Measurements from ENCODE around the gene SRBD1. TPM values are rescaled to one million over a fixed set of nuclear protein-coding genes. Genes with fewer than 3 reads are reported as not detected.

SRBD1 gene, protein sequence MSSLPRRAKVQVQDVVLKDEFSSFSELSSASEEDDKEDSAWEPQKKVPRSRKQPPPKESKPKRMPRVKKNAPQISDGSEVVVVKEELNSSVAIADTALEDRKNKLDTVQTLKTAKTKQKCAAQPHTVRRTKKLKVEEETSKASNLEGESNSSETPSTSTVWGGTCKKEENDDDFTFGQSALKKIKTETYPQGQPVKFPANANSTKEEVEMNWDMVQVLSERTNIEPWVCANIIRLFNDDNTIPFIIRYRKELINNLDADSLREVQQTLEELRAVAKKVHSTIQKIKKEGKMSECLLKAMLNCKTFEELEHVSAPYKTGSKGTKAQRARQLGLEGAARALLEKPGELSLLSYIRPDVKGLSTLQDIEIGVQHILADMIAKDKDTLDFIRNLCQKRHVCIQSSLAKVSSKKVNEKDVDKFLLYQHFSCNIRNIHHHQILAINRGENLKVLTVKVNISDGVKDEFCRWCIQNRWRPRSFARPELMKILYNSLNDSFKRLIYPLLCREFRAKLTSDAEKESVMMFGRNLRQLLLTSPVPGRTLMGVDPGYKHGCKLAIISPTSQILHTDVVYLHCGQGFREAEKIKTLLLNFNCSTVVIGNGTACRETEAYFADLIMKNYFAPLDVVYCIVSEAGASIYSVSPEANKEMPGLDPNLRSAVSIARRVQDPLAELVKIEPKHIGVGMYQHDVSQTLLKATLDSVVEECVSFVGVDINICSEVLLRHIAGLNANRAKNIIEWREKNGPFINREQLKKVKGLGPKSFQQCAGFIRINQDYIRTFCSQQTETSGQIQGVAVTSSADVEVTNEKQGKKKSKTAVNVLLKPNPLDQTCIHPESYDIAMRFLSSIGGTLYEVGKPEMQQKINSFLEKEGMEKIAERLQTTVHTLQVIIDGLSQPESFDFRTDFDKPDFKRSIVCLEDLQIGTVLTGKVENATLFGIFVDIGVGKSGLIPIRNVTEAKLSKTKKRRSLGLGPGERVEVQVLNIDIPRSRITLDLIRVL
- 1 to 10 TPM; 5.3 to 9.6 TPM for total RNA-seq

DNA sequence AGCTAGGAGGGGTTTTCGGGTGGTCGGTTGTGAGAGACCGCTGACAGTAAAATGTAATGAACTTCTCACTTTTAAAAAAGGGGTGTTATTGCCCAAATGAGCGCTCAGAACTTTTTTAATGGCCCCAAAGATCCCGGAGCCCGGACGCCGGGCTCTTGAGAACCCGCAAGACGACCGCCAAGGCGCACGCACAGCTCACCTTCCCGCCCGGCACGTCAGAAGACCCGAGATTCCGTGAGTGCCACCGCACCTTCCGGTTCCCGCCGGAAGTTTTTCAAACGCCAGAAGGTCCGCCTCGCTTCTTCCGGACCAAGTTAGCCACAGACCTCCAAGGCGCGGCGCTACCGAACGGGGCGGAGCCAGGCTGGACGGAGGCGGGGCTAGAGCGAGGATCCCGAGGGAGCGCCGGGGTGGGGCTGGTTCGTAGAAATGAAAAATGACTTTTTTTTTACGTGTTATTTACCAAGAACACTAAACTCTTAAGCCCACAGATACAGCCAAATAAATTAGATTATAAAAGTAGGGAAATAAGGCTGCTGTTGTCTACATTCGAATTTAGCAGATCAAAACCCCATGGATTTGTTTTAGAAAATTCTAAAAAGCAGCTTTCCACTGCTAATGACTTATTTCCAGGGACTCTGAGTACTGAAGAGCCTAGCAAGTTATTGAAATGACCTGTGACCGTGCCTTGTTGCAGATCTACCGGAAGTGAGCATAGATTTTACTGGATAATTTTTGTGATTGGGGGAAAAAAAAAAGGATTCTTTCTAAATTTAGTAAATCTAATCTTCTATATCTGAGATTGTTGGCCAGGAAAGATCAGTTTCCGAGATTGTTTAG is at the start of gene SRBD1:
SRBD1 (minus strand) TSS at position 248 of the 840 bp plus-strand sequence. CDS start 5,826 bp downstream, outside the sequence.
- Histone ChIP-seq H3K27me3 (no peaks in the 10 kb centered on the region), H3K4me1 (peaks cover 0 to 23% of the 10 kb centered on the region in 2 donors), H3K27ac (peak within 1 kb of the TSS; percentile 86 to 91), H3K36me3 (no peaks in the 10 kb centered on the region), H3K4me3 (peak within 1 kb of the TSS; percentile 66 to 68), H3K9me3 (no peaks in the 10 kb centered on the region)
- TF ChIP-seq, protein P1, sequence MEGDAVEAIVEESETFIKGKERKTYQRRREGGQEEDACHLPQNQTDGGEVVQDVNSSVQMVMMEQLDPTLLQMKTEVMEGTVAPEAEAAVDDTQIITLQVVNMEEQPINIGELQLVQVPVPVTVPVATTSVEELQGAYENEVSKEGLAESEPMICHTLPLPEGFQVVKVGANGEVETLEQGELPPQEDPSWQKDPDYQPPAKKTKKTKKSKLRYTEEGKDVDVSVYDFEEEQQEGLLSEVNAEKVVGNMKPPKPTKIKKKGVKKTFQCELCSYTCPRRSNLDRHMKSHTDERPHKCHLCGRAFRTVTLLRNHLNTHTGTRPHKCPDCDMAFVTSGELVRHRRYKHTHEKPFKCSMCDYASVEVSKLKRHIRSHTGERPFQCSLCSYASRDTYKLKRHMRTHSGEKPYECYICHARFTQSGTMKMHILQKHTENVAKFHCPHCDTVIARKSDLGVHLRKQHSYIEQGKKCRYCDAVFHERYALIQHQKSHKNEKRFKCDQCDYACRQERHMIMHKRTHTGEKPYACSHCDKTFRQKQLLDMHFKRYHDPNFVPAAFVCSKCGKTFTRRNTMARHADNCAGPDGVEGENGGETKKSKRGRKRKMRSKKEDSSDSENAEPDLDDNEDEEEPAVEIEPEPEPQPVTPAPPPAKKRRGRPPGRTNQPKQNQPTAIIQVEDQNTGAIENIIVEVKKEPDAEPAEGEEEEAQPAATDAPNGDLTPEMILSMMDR (IDR thresholded peaks at IDR 0.05), result no peak
- peak; percentile 94 for DNase-seq (ENCODE audit: low spot score)

DNA sequence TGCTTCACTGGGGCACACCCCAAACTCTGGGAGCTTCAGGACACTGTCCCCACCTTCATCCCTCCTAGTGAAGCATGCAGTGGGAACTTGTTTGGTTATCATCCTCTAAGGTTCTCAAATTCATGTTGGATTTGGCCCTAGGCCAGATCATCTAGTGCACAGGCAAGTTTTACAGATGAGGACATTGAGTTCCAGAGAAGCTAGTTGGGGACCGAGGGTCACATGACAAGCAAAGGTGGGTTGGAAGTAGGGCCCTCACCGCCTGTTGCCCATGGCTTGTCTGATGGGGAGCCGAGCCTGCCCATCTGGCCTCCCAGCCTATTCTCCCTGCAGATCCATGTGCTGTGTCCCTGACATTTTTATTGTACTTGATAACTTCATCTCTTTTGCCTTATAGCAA is 43.2 kb upstream of the SRBD1 start:
- Histone ChIP-seq H3K4me1 (peaks cover 0 to 31% of the 10 kb centered on the region in 2 donors), H3K27ac (no peak overlapping the region), H3K4me3 (no peak overlapping the region), H3K27me3 (no peaks in the 10 kb centered on the region), H3K9me3 (no peaks in the 10 kb centered on the region), H3K36me3 (no peaks in the 10 kb centered on the region)
- TF ChIP-seq, protein P1 (IDR thresholded peaks at IDR 0.05), result no peak
- DNase-seq (ENCODE audit: low spot score), result no peak

DNA sequence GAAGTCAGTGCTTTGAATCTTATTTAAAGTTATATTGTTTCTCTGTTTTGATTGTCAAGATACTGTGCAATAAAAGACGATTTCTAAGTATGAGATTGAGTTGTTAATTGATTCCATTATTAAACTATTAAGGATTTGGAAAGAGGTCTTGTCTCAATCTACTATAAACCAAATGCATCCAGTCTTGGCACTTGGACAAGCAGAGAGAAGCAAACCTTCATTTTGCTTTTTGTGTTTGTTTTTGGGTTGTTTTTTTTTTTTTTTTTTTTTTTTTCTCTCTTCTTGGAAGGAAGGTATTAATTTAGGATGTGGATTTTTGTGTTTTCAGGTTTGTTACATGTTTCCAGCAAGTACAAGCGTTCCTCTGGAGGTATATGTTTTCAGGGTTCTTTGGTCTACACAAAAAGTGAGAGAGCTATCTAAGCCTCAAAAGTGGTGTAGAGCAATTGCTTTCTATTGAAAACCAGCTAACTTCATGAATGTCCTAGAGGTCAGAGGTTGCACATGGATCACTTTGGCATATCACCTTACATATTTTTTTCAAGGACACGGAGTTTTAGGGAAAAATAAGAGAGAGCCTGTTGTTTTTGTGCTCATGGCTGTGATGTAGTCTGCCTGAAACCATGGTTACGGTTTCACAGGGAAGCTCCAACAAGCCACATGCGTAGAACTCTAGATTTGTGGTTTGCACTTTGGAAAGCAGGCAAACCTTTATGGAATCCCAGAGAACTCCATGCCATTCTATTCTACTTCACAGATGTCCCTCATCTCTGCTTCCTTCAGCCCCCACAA is 42.3 kb upstream of the SRBD1 start:
- TF ChIP-seq, protein P1 (IDR thresholded peaks at IDR 0.05), result no peak
- no peaks in the 10 kb centered on the region for H3K9me3 ChIP-seq
- no peaks in the 10 kb centered on the region for H3K36me3 ChIP-seq
- H3K4me1 ChIP-seq, result peaks cover 0 to 37% of the 10 kb centered on the region in 2 donors
- no peak for DNase-seq (ENCODE audit: low spot score)
- H3K4me3 ChIP-seq, result peak overlapping the region; percentile 89 to 97
- H3K27me3 ChIP-seq, result no peaks in the 10 kb centered on the region
- H3K27ac ChIP-seq, result peak overlapping the region in 1 of 2 donors; percentile 99

DNA sequence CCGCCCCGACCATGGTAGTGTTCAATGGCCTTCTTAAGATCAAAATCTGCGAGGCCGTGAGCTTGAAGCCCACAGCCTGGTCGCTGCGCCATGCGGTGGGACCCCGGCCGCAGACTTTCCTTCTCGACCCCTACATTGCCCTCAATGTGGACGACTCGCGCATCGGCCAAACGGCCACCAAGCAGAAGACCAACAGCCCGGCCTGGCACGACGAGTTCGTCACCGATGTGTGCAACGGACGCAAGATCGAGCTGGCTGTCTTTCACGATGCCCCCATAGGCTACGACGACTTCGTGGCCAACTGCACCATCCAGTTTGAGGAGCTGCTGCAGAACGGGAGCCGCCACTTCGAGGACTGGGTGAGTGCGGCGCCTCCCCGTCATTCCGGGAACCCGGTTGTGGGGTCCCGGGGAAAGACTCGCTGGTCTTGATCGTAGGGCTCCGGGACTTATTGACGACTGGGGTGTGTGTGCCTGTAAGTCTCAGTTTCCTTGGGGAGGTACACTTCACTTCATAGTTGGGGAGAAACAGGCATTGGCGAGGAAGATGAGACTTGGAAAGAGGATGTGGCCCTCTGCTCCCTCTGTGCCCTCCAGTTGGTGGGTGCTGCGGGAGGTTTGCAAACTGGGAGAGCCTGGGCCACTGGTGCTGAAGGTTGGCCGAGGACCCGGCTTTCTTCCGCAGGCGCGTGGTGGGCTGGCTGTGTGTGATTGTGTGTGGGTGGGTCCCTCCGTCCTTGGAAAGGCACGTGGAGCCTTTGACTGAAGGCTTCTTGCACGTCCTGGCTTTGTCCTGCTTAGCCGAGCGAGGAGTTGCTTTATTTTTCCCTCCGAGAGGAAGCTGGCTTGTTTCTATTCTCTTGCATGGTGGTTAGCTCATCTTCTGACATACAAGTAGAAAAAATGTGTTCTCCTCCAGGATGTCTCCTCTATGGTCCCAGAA is 41.3 kb upstream of the SRBD1 start:
- TF ChIP-seq, protein P1 (IDR thresholded peaks at IDR 0.05), result no peak
- no peaks in the 10 kb centered on the region for H3K36me3 ChIP-seq
- H3K4me1 ChIP-seq, result peaks cover 0 to 38% of the 10 kb centered on the region in 2 donors
- H3K4me3 ChIP-seq, result peak overlapping the region; percentile 89 to 97
- H3K9me3 ChIP-seq, result no peaks in the 10 kb centered on the region
- H3K27ac ChIP-seq, result peak overlapping the region; percentile 99 to 100
- no peaks in the 10 kb centered on the region for H3K27me3 ChIP-seq
- peak; percentile 67 for DNase-seq (ENCODE audit: low spot score)

Measured in right atrium auricular region (tissue), 2 donors.